Stimulated activated CD4-positive, alpha-beta T cell treated with anti-CD3 and anti-CD28 coated beads, Interleukin-2, amount 100 ng/mL, for 4 hours (primary cell): ENCODE data around the gene MAF.

ENCODE experiments used
- DNase-seq: peaks from one replicate; pipeline ENCODE4 v3.0.0-alpha.2; 2020; ENCODE audit warnings: low read depth

The MAF gene

DNA sequence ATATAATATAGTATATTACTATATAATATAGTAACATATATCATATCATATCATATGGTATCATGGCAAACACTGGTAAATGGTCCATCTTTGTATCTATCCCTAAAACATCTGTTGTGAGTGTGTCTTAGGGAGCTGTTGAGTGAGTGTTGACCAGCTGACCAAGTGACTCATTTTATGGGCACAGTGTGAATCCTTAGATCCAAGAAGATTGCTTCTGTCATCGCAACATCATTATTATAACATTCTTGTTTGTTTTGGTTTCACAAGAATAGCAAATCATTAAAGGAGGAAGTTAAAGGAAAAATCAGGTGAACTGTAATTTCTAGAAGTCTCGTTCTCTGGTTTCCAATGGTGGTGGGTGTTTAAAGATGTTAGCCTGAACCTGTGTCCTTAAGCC, 11.7 kb upstream of the MAF start:
- no peak for DNase-seq

DNA sequence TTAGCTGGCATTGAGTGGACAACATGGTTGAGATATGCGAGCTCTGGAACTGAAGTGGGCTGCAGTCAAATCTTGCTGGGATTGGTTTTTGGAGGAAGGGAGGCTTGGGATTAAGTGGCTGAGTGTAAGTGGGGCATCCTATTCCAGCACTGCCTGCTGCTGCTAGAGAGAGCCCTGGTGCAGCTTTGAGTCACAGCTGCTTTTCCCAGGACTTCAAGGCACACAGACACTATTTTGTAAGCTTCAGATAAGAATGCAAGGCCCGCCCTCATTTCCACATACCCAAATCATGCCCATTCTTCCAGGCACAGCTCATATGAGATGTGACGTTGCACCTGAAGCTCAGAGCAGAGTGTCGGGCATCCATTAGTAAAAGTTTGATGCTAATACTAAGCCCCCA, 10.2 kb upstream of the MAF start:
- DNase-seq = no peak

DNA sequence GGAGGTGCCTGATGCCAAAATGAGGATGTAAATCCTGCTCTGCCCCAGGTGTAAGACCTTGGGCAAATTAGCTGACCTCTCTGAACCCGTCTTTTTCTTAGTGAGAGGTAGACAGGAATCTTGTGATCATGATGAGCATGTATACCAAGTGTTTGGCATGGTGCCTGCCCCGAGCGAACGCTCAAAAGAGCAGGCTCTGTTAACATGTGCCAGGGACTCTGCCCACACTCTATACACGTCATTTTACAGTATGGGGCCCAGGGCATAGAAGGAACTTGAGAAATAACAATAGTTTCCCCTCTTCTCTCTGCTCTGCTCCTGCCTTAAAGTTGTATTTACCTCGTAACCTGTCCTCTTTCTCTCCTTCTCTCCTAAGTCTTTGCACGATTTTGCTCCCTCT, 9.3 kb upstream of the MAF start:
- DNase-seq = no peak

DNA sequence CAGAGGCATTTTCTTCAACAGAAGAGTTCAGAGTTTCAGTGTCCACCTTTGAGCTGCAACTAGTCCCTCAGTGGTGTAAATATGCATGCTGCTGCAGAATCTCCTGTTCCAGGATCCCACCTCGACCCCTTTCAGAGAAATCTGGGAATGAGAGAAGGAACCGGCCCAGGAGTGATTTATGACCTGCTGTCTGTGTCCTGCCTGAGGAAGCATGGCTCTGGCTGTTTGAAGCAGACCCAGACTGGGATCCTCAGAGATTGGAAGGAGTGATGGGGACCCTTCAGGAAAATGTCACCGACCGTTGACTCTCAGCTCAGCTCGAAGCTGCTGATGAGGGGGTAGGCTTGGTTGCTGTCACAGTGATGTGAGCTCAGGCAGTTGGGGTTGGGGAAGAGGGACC, 8.4 kb upstream of the MAF start:
- DNase-seq = no peak

DNA sequence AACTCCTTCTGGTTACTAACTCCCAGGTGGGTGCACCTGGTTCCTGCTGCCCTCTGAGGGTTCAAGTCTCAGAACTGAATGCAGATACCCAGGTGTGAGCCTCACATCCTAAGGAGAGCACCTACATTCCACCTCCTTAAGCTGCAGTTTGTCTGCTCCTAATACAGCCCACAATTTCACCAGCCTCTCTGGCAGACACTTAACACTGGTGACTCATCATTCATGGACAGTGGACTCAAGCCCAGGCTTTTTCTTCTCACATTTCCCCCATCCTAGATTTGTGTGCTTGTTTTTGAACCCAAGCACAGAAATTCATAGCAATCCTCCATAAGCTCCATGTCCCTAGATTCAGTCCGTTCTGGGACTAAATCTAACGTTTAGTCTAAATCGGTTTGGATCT, 7.0 kb upstream of the MAF start:
- DNase-seq = no peak

GRCh38 chr16:79605999-79606398, 5.5 kb upstream of the MAF start:
- DNase-seq = no peak

- DNase-seq = no peak
Measured at GRCh38 chr16:79603055-79603454, 2.5 kb upstream of the MAF start.

- no peak for DNase-seq
Measured at GRCh38 chr16:79602628-79603014, 2.1 kb upstream of the MAF start.

- DNase-seq = peak; percentile 74
Measured at GRCh38 chr16:79601931-79602627, 1.5 kb upstream of the MAF start.

DNA sequence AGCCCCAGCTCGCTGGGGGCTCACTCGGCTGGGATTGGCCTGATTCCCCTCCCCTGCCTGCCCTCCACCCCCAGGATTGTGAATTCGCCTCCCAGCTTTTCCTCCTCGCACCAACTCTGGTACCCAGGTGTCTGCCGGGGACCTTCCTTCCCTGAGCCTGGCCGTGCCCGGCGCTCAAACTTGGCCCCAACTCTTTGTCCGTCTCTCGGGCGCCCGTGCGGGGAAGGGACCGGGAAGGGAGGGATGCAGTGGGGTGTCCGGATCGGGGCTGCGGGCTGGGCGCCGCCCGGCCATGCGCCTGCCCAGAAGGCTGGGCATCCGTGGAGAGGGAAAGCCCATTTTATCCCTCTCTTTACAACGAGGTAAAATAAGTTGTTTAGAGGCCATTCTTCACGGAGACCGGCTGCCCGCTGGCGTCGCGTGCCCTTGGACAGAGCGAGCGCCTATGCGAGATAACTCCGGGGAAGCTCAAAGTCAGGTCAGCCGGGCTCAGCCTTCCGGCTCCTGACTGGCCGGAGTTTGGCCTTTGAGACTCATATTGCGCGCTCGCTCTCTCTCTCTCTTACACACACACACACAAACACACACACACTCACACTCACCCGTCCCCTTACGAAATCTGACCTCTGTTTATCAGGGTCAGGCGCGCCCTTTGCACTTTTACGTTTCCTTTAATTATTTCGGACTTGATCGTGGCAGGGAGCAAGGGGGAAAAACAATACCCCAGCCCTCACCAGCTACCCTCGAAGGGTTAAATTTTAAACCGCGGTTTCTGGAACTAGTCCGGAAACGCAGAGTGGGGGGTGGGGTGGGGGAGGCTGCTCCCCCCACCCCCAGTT, 774 bp upstream of the MAF start:
- no peak for DNase-seq

DNA sequence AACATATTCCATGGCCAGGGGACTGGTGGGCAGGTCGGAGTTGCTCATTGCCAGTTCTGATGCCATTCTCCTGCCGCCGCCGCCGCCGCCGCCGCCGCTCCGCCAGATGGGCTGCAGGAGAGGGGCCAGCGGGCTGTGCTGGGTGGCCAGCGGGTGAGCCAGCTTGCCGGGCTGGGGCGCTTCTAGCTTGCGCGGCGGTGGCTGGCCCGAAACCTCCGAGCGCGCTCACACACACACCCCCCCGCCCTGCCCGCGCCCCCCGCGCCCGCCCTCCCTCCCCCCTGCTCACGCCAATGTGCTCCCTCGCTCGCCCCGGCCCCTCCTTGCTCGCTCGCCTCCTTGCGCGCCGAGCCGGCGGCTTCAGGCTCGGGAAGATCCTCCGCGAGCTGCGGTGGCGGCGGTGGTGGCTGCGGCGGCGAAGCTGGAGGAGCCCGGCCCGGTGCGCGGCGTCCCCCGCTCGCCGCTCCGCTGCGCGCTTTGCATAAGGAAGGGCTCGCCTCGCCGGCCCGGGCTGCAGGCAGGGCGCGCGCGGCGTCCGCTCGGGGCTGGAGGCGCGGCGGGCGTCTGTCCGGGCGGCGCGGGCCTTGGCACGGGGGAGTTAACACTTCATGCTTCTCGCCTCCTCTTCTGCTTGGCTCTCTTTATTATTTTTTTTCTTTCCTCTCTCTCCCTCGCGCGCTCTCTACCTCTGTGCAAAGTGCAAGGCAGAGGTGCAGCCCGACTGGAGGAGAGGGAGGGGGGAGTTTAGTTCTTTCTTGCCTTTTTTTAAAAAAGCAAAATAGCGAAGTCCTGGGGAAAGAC, 500 bp downstream of the MAF start:
- no peak for DNase-seq

- DNase-seq = no peak
Measured at GRCh38 chr16:79599256-79599836, 1.2 kb downstream of the MAF start.

GRCh38 chr16:79598348-79599181, 2.0 kb downstream of the MAF start:
- no peak for DNase-seq

- no peak for DNase-seq
Measured at GRCh38 chr16:79598063-79598347, 2.5 kb downstream of the MAF start.

DNA sequence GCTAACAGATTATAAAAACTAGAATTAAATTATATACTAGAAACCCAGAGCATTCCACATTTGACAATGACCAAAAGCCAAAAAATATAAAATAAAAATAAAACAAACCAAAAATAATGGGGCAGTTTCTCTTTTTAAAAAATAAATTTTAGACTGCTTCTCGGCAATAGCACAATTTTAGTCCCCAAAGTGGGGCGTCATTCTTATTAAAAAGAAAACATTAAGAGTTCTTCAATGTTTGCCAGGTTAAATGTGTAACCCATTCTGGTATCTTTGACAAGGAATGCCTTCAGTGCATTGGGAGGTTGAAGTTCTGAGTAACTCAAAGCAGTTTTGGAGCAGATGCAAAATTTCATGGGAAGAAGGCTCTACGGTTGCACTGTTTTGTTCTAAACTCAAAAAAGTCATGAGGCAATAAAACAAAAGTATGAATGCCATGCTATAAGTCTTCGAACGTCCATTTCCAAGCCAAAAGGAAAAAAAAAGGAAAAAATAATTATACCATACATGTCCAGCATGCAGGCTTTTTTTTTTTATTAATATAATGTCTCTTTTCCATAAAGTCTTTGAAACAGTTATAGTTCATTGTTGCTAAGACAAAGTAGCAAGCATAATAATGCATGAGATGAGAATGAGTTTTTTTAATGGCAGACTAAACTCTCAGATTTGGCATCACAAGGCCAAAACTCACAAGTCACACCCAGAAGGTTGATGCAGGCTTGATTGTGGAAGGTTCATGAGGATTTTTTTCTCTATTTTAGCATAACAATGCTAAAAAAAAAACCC, 3.1 kb downstream of the MAF start:
- DNase-seq = no peak

DNA sequence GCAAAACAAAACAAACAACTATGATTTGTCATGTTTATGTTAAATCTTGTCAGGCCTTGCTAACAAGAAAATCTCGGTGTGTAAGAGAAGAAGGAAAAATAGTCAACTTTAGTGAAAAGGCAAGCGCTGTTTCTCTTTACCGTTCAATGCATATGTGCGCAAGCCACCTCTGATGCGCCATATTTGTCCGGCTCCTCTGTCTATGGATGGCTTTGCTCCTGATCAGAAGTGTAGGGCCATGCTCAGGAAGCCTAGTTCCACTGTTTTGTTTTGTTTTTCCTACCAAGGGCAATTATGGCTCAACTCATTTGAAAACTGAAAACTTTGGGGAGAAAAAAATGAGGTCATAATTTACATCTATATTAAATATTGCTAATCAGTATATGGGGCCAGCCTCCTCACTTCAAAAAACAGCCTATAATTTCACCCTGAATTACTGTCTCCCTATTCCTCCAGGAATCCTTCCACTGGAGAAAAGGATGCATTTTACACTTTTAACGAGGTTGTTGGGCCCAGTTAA, 4.5 kb downstream of the MAF start:
- DNase-seq = no peak

DNA sequence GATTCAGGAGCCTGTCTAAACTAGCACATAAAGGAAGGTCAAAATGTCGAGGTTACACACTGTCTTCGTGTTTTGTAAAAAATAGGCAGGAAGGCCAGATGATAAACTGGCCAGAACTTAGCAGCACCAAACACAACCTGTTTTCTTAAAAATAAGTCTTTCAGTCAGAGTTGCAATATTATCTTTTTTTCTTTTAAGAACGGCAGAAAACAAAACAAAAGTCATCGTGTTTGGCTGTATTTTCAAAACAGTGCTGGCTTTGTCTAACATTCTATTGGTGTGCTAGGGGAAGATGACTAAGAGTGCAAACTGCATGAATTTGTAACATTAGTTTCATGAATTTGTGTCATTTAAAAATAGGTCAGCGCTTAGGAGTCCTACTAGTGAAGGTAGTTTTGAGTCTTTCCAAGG, 5.3 kb downstream of the MAF start:
- DNase-seq = no peak

DNA sequence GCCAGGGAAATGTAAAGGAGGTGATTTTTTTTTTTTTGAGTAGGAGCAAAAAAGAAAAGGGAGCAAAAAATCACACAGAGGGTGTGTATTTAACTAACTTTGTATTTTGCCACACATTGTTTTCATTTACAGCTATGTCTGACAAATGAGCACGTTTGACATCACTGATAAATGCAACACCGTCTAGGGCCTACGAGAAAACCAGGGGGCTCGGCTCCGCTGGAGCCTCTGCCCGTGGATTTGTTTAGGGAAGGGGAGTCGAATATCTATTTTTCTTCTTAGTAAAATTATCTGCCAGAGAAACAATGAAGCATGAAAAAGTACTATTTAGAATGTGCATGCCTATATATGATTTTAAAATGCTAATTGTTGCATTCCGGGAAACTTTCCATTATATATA, 6.8 kb downstream of the MAF start:
- DNase-seq = no peak

DNA sequence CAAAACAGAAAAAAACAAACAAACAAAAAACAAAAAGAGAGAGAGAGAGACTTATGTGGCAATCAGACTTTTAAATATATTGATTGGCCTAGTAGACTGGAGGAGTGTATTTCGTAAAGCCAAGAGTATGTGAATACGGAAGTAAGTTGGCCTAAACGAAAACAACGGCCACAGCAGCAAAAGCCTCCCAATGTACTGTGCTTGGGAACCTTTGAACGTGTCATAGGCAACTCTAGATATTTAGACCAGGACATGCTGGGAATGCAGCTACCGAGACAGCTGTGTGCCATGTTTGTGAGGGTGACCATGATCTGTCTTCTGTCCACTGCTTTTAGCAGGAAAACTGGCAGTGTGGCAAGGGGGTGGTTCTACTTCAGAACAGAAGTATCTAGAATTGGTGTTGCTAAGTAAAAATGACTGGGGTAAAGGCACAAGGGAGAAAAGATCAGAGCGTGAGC, 7.4 kb downstream of the MAF start:
- DNase-seq = no peak

DNA sequence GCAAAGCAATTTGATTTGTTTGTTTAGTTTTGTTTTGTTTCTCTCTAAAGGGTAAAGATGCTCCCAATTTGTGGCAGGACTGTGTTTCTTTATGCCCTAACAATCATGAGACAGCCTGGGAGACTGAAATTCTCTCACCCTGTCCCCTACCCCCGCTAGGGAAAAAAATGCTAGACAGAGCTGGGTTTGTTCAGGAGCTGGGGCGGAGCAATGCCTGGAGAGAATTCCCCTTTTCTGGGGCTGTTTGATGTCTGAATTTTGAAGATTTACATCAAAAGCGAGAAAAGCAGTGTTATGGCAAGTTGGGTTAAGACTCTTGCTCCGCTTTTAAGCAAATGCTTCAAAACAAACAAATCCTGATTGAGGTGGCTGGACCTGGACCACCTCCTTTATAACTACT, 8.4 kb downstream of the MAF start:
- DNase-seq = no peak

GRCh38 chr16:79589601-79590102, 10.9 kb downstream of the MAF start:
- no peak for DNase-seq
